Activated T-helper 17 cell treated with anti-CD3 and anti-CD28 coated beads, Interleukin-2, amount 50 U/mL, for 72 hours (primary cell): ENCODE results near the gene GBP4. TPM values are rescaled to one million over a fixed set of nuclear protein-coding genes. Genes with fewer than 3 reads are reported as not detected.
"Not testable (repeated sequence)": the region's sequence is repeated elsewhere in the genome, so short reads cannot be mapped to it uniquely, and the experiment has no call there.

Source experiments
- ATAC-seq: fragments of 150-1000 bp; cut with Tn5 transposase; replicated peaks from 2 replicates; pipeline ENCODE4 v1.10.0; 2021; ENCODE audit warnings: mild to moderate bottlenecking, moderate library complexity
- H3K27ac Mint-ChIP-seq: one replicate; pipeline ENCODE4 v1.8.0; 2022; ENCODE audit warnings: mixed read lengths
- H3K27me3 Mint-ChIP-seq: one replicate; pipeline ENCODE4 v1.8.0; 2022; ENCODE audit warnings: mixed read lengths
- H3K36me3 Mint-ChIP-seq: one replicate; pipeline ENCODE4 v1.8.0; 2022; ENCODE audit warnings: low read depth, mild to moderate bottlenecking, mixed read lengths
- H3K4me1 Mint-ChIP-seq: one replicate; pipeline ENCODE4 v1.8.0; 2022; ENCODE audit warnings: mixed read lengths
- H3K4me3 Mint-ChIP-seq: one replicate; pipeline ENCODE4 v1.8.0; 2022; ENCODE audit warnings: mild to moderate bottlenecking, mixed read lengths
- H3K9me3 Mint-ChIP-seq: one replicate; pipeline ENCODE4 v1.8.0; 2022; ENCODE audit warnings: mixed read lengths
- total RNA-seq, 2 donors: library from RNA; stranded (reverse); gene quantifications; one replicate each; pipeline ENCODE4 v1.2.3, GENCODE V29; 2022

GBP4 gene
- total RNA-seq: 10 to 100 TPM; 31.3 to 36.5 TPM

GRCh38 chr1:89198491-89199072, at the start of gene GBP4:
Gene GBP4, minus strand, starts transcription at chr1:89198942. Its CDS starts 108 bp downstream, at chr1:89198834.
- Mint-ChIP-seq H3K27me3 (no peaks in the 10 kb centered on the region), H3K9me3 (no peaks in the 10 kb centered on the region), H3K4me1 (peaks cover 41% of the 10 kb centered on the region), H3K36me3 (peaks cover 42% of the 10 kb centered on the region), H3K4me3 (peak within 1 kb of the TSS; percentile 93), H3K27ac (peak within 1 kb of the TSS; percentile 96)
- peak; percentile 77 for ATAC-seq

GRCh38 chr1:89243046-89243445, 44.3 kb upstream of the GBP4 start:
- no peak for ATAC-seq
- H3K36me3 Mint-ChIP-seq: peaks cover 39% of the 10 kb centered on the region
- no peak overlapping the region for H3K27ac Mint-ChIP-seq
- peaks cover 5% of the 10 kb centered on the region for H3K9me3 Mint-ChIP-seq
- H3K4me3 Mint-ChIP-seq: no peak overlapping the region
- no peaks in the 10 kb centered on the region for H3K27me3 Mint-ChIP-seq
- peaks cover 5% of the 10 kb centered on the region for H3K4me1 Mint-ChIP-seq

- Mint-ChIP-seq H3K4me1 (no peaks in the 10 kb centered on the region), H3K27me3 (no peaks in the 10 kb centered on the region), H3K4me3 (no peak overlapping the region), H3K36me3 (no peaks in the 10 kb centered on the region), H3K9me3 (peaks cover 5% of the 10 kb centered on the region), H3K27ac (no peak overlapping the region)
- ATAC-seq: no peak
Observed at GRCh38 chr1:89221341-89221740, 22.6 kb upstream of the GBP4 start.

- H3K9me3 Mint-ChIP-seq: not testable (repeated sequence)
Observed at GRCh38 chr1:89219851-89220250, 21.1 kb upstream of the GBP4 start.

GRCh38 chr1:89218941-89219340, 20.2 kb upstream of the GBP4 start:
- H3K36me3 Mint-ChIP-seq, H3K4me3 Mint-ChIP-seq, H3K27ac Mint-ChIP-seq, H3K27me3 Mint-ChIP-seq, H3K9me3 Mint-ChIP-seq, H3K4me1 Mint-ChIP-seq, ATAC-seq: not testable (repeated sequence)

More at GRCh38 chr1:89219851-89220250, 21.1 kb upstream of the GBP4 start:
- not testable (repeated sequence) for H3K4me3 Mint-ChIP-seq, H3K36me3 Mint-ChIP-seq, H3K27me3 Mint-ChIP-seq, H3K4me1 Mint-ChIP-seq, ATAC-seq, H3K27ac Mint-ChIP-seq

- H3K9me3 Mint-ChIP-seq: no peaks in the 10 kb centered on the region
- ATAC-seq: no peak
- no peaks in the 10 kb centered on the region for H3K36me3 Mint-ChIP-seq
- no peaks in the 10 kb centered on the region for H3K4me1 Mint-ChIP-seq
- H3K4me3 Mint-ChIP-seq: no peak overlapping the region
- no peaks in the 10 kb centered on the region for H3K27me3 Mint-ChIP-seq
- H3K27ac Mint-ChIP-seq: no peak overlapping the region
Observed at GRCh38 chr1:89213347-89213746, 14.6 kb upstream of the GBP4 start.

- Mint-ChIP-seq H3K4me3 (no peak overlapping the region), H3K27me3 (no peaks in the 10 kb centered on the region), H3K36me3 (no peaks in the 10 kb centered on the region), H3K9me3 (peaks cover 4% of the 10 kb centered on the region), H3K27ac (no peak overlapping the region), H3K4me1 (no peaks in the 10 kb centered on the region)
- no peak for ATAC-seq
Observed at GRCh38 chr1:89211035-89211634, 12.4 kb upstream of the GBP4 start.

- Mint-ChIP-seq H3K4me1 (no peaks in the 10 kb centered on the region), H3K27ac (no peak overlapping the region), H3K9me3 (peaks cover 7% of the 10 kb centered on the region), H3K4me3 (no peak overlapping the region), H3K36me3 (no peaks in the 10 kb centered on the region), H3K27me3 (no peaks in the 10 kb centered on the region)
- no peak for ATAC-seq
Observed at GRCh38 chr1:89206373-89206772, 7.6 kb upstream of the GBP4 start.

GRCh38 chr1:89203166-89203565, 4.4 kb upstream of the GBP4 start:
- H3K4me3 Mint-ChIP-seq: no peak overlapping the region
- no peaks in the 10 kb centered on the region for H3K27me3 Mint-ChIP-seq
- no peak overlapping the region for H3K27ac Mint-ChIP-seq
- peaks cover 14% of the 10 kb centered on the region for H3K4me1 Mint-ChIP-seq
- no peaks in the 10 kb centered on the region for H3K36me3 Mint-ChIP-seq
- ATAC-seq: peak; percentile 41
- H3K9me3 Mint-ChIP-seq: peaks cover 7% of the 10 kb centered on the region

GRCh38 chr1:89201106-89201794, 2.5 kb upstream of the GBP4 start:
- Mint-ChIP-seq H3K4me3 (peak overlapping the region; percentile 93), H3K27me3 (no peaks in the 10 kb centered on the region), H3K4me1 (peaks cover 25% of the 10 kb centered on the region), H3K27ac (peak overlapping the region; percentile 75), H3K36me3 (peaks cover 15% of the 10 kb centered on the region), H3K9me3 (peaks cover 3% of the 10 kb centered on the region)
- ATAC-seq: peak; percentile 17

- Mint-ChIP-seq H3K9me3 (peaks cover 3% of the 10 kb centered on the region), H3K36me3 (peaks cover 21% of the 10 kb centered on the region), H3K27ac (peak overlapping the region; percentile 75), H3K4me1 (peaks cover 25% of the 10 kb centered on the region), H3K4me3 (peak overlapping the region; percentile 93), H3K27me3 (no peaks in the 10 kb centered on the region)
- ATAC-seq: peak; percentile 46
Observed at GRCh38 chr1:89200663-89201062, 1.9 kb upstream of the GBP4 start.

GRCh38 chr1:89199525-89200031, 836 bp upstream of the GBP4 start:
- peaks cover 34% of the 10 kb centered on the region for H3K4me1 Mint-ChIP-seq
- H3K27me3 Mint-ChIP-seq: no peaks in the 10 kb centered on the region
- H3K27ac Mint-ChIP-seq: peak overlapping the region; percentile 96
- peaks cover 3% of the 10 kb centered on the region for H3K9me3 Mint-ChIP-seq
- peaks cover 32% of the 10 kb centered on the region for H3K36me3 Mint-ChIP-seq
- no peak for ATAC-seq
- H3K4me3 Mint-ChIP-seq: peak overlapping the region; percentile 93

- no peaks in the 10 kb centered on the region for H3K27me3 Mint-ChIP-seq
- ATAC-seq: peak; percentile 8
- H3K36me3 Mint-ChIP-seq: peaks cover 47% of the 10 kb centered on the region
- no peaks in the 10 kb centered on the region for H3K9me3 Mint-ChIP-seq
- peaks cover 41% of the 10 kb centered on the region for H3K4me1 Mint-ChIP-seq
- H3K27ac Mint-ChIP-seq: peak overlapping the region; percentile 96
- peak overlapping the region; percentile 93 for H3K4me3 Mint-ChIP-seq
Observed at GRCh38 chr1:89198081-89198480, 661 bp downstream of the GBP4 start.

GRCh38 chr1:89195476-89195875, 3.3 kb downstream of the GBP4 start:
- H3K36me3 Mint-ChIP-seq: peaks cover 71% of the 10 kb centered on the region
- H3K4me3 Mint-ChIP-seq: peak overlapping the region; percentile 93
- peak overlapping the region; percentile 6 for H3K27ac Mint-ChIP-seq
- peaks cover 38% of the 10 kb centered on the region for H3K4me1 Mint-ChIP-seq
- ATAC-seq: no peak
- no peaks in the 10 kb centered on the region for H3K9me3 Mint-ChIP-seq
- no peaks in the 10 kb centered on the region for H3K27me3 Mint-ChIP-seq

- peaks cover 99% of the 10 kb centered on the region for H3K36me3 Mint-ChIP-seq
- no peaks in the 10 kb centered on the region for H3K27me3 Mint-ChIP-seq
- no peaks in the 10 kb centered on the region for H3K9me3 Mint-ChIP-seq
- H3K4me3 Mint-ChIP-seq: no peak overlapping the region
- no peak overlapping the region for H3K27ac Mint-ChIP-seq
- ATAC-seq: no peak
- H3K4me1 Mint-ChIP-seq: peaks cover 20% of the 10 kb centered on the region
Observed at GRCh38 chr1:89191314-89191713, 7.4 kb downstream of the GBP4 start.
